Upper lobe of left lung (tissue), 4 donors: ENCODE measurements around the gene JMJD8.

ENCODE experiments used
- CTCF ChIP-seq, 6 experiments: fragments of 450-650 bp in 4 of 6; fragments of 200-600 bp in 2 of 6; sonication (generic) in 2 of 6; IDR thresholded peaks; one replicate each; pipeline ENCODE4 v1.5.1; 2016 to 2019; ENCODE audit warnings: antibody characterized with exemption in 6 of 6
- EP300 ChIP-seq, 4 donors: sonication (generic); formaldehyde crosslinking; IDR thresholded peaks; one replicate each; pipeline ENCODE4 v1.5.1; 2017; ENCODE audit warnings: antibody characterized with exemption in 4 of 4, control low read depth in 2 of 4
- POLR2A ChIP-seq, 4 donors: fragments of 450-650 bp; IDR thresholded peaks; one replicate each; pipeline ENCODE4 v1.5.1; 2016 to 2017; ENCODE audit warnings: antibody characterized with exemption in 4 of 4, mild to moderate bottlenecking in 2 of 4
- POLR2AphosphoS5 ChIP-seq, 2 donors: sonication (generic); formaldehyde crosslinking; IDR thresholded peaks; one replicate each; pipeline ENCODE4 v1.5.1; 2017; ENCODE audit warnings: antibody characterized with exemption in 2 of 2

- no peak for TF ChIP-seq POLR2AphosphoS5 (IDR thresholded peaks at IDR 0.05)
- TF ChIP-seq CTCF (IDR thresholded peaks at IDR 0.05) = no peak
- TF ChIP-seq EP300 (IDR thresholded peaks at IDR 0.05) = no peak
- no peak for TF ChIP-seq POLR2A (IDR thresholded peaks at IDR 0.05)
Measured at GRCh38 chr16:703406-703805, 19.3 kb upstream of the JMJD8 start.
